ENCODE data around the gene ZFAND3. TPM values are rescaled to one million over a fixed set of nuclear protein-coding genes. Genes with fewer than 3 reads are reported as not detected.
"Not testable (repeated sequence)": the region's sequence is repeated elsewhere in the genome, so short reads cannot be mapped to it uniquely, and the experiment has no call there.

Gene ZFAND3
- total RNA-seq, 1 donor from 2014 or later = 81.8 TPM

GRCh38 chr6:38039502-38039901 is 220.0 kb downstream of the ZFAND3 start:
- intact Hi-C loops (cut with micrococcal nuclease) = loop anchor here (10.0 kb wide), 1 partner anchor 455 kb away; no protein-coding TSS in a partner anchor
- Histone ChIP-seq H3K4me3 (no peak overlapping the region), H3K36me3 (no peaks in the 10 kb centered on the region), H3K9me3 (replicated peaks) (no peaks in the 10 kb centered on the region), H3K27me3 (ENCODE audit: low read depth) (no peaks in the 10 kb centered on the region), H3K27ac (replicated peaks) (no peak overlapping the region), H3K4me1 (peaks cover 11% of the 10 kb centered on the region)
- no peak for DNase-seq
- TF ChIP-seq, protein P1, sequence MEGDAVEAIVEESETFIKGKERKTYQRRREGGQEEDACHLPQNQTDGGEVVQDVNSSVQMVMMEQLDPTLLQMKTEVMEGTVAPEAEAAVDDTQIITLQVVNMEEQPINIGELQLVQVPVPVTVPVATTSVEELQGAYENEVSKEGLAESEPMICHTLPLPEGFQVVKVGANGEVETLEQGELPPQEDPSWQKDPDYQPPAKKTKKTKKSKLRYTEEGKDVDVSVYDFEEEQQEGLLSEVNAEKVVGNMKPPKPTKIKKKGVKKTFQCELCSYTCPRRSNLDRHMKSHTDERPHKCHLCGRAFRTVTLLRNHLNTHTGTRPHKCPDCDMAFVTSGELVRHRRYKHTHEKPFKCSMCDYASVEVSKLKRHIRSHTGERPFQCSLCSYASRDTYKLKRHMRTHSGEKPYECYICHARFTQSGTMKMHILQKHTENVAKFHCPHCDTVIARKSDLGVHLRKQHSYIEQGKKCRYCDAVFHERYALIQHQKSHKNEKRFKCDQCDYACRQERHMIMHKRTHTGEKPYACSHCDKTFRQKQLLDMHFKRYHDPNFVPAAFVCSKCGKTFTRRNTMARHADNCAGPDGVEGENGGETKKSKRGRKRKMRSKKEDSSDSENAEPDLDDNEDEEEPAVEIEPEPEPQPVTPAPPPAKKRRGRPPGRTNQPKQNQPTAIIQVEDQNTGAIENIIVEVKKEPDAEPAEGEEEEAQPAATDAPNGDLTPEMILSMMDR (IDR thresholded peaks at IDR 0.05; ENCODE audit: borderline replicate concordance) = no peak

DNA sequence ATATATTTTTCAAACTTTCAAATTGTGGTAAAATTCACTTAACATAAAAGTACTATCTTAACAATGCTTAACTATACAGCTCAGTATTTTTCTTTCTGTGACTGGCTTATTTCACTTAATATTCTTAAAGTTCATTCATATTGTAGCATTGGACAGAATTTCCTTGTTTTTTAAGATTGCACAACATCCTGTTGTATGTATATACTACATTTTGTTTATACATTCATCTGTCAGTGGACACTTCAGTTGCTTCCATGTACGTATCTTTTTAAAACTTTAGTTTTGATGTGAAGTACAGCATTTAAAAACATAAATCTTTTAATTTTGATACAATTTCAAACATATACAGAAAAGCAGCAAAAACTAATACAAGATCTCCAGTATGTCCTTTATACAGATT is 220.7 kb downstream of the ZFAND3 start:
- Histone ChIP-seq H3K9me3 (replicated peaks) (no peaks in the 10 kb centered on the region), H3K27ac (replicated peaks) (no peak overlapping the region), H3K27me3 (ENCODE audit: low read depth) (no peaks in the 10 kb centered on the region), H3K4me1 (peaks cover 7% of the 10 kb centered on the region), H3K36me3 (no peaks in the 10 kb centered on the region), H3K4me3 (no peak overlapping the region)
- intact Hi-C loops (cut with micrococcal nuclease) = no loop called here
- no peak for DNase-seq
- TF ChIP-seq, protein P1 (IDR thresholded peaks at IDR 0.05; ENCODE audit: borderline replicate concordance) = no peak

DNA sequence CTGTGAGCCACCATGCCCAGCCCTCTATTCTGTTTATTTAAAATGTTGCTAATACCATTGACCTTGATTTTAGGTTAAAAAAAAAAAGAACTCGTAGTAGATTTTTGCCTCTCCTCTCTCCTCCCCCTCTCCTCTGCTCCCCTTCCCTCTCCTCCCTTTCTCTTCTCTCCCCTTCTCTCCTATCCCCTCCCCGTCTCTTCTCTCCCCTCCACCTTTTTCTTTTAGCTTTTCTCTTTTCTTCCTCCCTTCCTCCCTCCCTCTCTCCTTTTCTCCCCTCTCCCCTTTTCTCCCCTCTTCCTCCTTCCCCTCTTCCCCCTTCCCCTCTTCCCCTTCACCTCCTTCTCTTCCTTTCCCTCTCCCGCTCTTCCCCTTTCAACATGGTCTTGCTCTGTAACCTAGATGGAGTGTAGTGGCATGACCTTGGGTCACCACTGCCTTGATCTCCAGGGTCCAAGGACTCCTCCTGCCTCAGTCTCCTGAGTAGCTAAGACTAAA is 223.8 kb downstream of the ZFAND3 start:
- H3K9me3 ChIP-seq (replicated peaks) = no peaks in the 10 kb centered on the region
- DNase-seq = no peak
- no peak overlapping the region for H3K4me3 ChIP-seq
- intact Hi-C loops (cut with micrococcal nuclease) = no loop called here
- H3K36me3 ChIP-seq = no peaks in the 10 kb centered on the region
- TF ChIP-seq, protein P1 (IDR thresholded peaks at IDR 0.05; ENCODE audit: borderline replicate concordance) = no peak
- no peaks in the 10 kb centered on the region for H3K27me3 ChIP-seq (ENCODE audit: low read depth)
- peaks cover 7% of the 10 kb centered on the region for H3K4me1 ChIP-seq
- no peak overlapping the region for H3K27ac ChIP-seq (replicated peaks)

DNA sequence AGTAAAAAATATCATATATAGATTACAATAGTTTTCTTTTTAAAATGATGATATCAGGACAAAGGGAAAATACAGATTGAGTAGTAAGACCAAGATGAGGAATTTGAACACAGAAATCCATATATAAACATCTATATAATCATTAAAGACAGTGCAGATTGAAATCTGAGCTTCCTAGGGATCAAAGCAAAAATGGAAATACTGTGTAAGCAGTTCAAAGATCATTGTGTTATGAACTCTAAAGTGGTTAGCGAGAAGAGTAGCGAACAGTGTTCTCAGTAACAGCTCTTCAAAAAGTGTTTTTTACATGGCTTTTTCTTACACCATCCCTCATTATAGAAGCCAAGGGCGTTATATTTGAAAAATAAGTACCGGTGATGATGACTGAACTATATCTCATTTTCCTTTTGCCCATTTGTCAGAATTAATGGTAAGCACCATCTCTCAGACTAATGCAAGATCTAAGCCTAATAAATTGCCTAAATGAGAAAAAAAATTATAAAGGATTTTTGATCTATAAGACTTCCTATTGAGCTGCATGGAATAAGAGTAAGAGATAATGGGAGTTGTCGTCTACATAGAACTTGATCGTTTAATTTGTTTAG is 226.3 kb downstream of the ZFAND3 start:
- intact Hi-C loops (cut with micrococcal nuclease) = no loop called here
- no peak overlapping the region for H3K4me3 ChIP-seq
- no peaks in the 10 kb centered on the region for H3K27me3 ChIP-seq (ENCODE audit: low read depth)
- H3K9me3 ChIP-seq (replicated peaks) = no peaks in the 10 kb centered on the region
- TF ChIP-seq, protein P1 (IDR thresholded peaks at IDR 0.05; ENCODE audit: borderline replicate concordance) = no peak
- no peak overlapping the region for H3K27ac ChIP-seq (replicated peaks)
- DNase-seq = no peak
- peaks cover 3% of the 10 kb centered on the region for H3K4me1 ChIP-seq
- H3K36me3 ChIP-seq = no peaks in the 10 kb centered on the region

GRCh38 chr6:38047562-38047961 is 228.0 kb downstream of the ZFAND3 start:
- TF ChIP-seq, protein P1 (IDR thresholded peaks at IDR 0.05; ENCODE audit: borderline replicate concordance) = no peak
- DNase-seq = no peak
- no peaks in the 10 kb centered on the region for H3K27me3 ChIP-seq (ENCODE audit: low read depth)
- H3K27ac ChIP-seq (replicated peaks) = no peak overlapping the region
- H3K9me3 ChIP-seq (replicated peaks) = no peaks in the 10 kb centered on the region
- no peak overlapping the region for H3K4me3 ChIP-seq
- intact Hi-C loops (cut with micrococcal nuclease) = no loop called here
- no peaks in the 10 kb centered on the region for H3K4me1 ChIP-seq
- no peaks in the 10 kb centered on the region for H3K36me3 ChIP-seq

DNA sequence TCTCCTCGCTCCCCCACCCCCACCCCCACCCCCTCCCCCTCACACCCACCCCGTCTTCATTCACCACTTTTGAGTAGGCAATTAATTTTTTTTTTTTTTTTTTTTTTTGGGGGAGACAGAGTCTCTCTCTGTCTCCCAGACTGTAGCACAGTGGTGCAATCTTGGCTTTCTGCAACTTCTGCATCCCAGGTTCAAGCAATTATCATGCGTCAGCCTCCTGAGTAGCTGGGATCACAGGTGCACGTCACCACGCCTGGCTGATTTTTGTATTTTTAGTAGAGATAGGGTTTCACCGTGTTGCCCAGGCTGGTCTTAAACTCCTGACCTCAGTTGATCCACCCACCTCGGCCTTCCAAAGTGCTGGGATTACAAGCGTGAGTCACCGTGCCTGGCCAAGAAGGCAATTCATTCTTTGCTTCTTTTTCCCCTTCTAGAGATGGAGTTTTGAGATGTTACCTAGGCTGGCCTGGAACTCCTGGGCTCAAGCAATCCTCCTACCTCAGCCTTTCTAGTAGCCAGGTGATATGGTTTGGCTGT is 230.4 kb downstream of the ZFAND3 start:
- H3K27me3 ChIP-seq (ENCODE audit: low read depth); H3K9me3 ChIP-seq (replicated peaks); H3K36me3 ChIP-seq; H3K27ac ChIP-seq (replicated peaks); H3K4me1 ChIP-seq; intact Hi-C loops (cut with micrococcal nuclease); H3K4me3 ChIP-seq; DNase-seq: not testable (repeated sequence)
